ENCODE results near the gene KRT86.

DNA sequence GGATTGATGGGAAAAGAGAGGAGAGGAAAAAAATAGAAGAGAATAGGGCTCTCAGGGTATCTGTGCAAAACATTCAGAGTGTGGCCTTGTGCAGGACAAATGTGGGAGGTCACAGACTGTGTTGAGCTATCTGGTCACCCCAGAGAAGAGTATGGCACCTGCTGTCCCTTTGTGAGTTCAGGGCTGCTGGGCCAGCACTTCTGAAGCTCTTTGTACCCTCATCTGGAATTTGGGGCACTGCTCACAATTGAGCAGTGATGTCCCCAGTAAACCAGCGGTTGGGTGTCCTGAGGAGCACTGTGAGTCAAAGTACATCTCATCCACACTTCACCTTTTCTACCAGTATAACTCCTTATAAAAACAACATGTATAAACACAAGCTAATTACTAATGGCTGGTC, 19.5 kb downstream of the KRT86 start:
- TF ChIP-seq CTCF (IDR thresholded peaks at IDR 0.05) (no peak), EZH2phosphoT487 (IDR thresholded peaks at IDR 0.05) (no peak), EZH2 (IDR thresholded peaks at IDR 0.05) (no peak)
